Activated CD4-positive, alpha-beta T cell treated with anti-CD3 and anti-CD28 coated beads, Interleukin-2, amount 50 U/mL, for 48 hours (primary cell): ENCODE data around the gene FBXW11.
A peak's percentile ranks its signal among the peaks of the same experiment; 100 is the strongest.
"Not testable (repeated sequence)": the region's sequence is repeated elsewhere in the genome, so short reads cannot be mapped to it uniquely, and the experiment has no call there.

ENCODE experiments used
- DNase-seq, 2 experiments: peaks; one replicate each; pipeline ENCODE4 v3.0.0-alpha.2; 2020

FBXW11 gene

DNA sequence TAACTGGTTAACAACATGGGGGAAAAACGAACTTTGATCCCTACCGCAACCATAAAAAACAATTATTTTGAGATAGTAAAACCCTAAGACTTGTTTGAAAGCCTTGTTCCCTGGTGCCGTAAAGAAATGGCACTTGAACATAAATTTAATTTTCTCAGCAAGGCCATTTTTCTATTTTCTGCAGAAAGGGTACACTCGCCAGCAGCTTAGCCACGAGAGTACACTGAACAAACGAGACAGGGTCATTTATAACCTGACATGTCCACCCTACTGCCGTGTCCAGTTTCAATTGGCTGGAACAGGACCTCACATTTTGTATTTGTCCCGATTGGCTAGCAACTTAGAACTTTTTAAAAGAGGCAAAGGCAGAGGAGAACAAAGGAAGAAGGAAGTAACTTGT lies 26.8 kb downstream of the FBXW11 start:
- DNase-seq: no peak

DNA sequence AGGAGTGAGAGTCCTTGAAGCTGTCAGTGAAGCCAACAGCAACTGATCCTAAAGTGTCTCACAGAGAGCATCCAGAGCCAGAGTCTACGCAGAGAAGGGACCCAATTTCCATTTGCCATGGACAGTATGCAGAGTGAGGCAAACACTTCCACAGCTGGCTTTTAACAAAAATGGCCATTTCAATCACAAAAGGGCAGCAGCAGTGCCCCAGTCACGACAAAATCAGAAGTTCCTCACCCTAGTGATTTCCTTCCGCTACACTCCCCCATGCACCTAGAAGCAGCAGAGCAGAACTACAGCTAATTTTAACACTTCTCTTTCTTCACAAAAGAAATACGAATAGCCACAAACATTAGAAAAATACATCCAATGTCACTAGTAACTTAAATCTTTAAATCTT lies 27.9 kb downstream of the FBXW11 start:
- DNase-seq: no peak

DNA sequence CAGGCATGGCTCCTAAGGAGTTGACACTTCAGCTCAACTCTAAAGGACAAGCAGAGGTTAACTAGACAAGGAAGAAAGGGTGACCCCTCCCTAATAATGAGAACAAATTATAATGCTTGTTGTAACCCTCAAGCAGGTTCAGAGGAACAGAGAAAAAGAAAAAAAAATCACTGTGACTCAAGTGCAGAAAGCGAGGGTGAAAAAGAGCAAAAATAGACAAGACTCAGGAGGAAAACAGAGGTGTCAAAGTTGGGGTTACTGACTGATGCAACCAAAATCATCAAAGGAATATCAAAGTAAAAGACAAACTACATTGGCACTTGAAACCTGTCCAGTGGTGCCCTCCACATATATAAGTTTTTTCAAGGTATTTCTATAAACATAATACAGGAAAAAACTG lies 28.4 kb downstream of the FBXW11 start:
- no peak for DNase-seq

DNA sequence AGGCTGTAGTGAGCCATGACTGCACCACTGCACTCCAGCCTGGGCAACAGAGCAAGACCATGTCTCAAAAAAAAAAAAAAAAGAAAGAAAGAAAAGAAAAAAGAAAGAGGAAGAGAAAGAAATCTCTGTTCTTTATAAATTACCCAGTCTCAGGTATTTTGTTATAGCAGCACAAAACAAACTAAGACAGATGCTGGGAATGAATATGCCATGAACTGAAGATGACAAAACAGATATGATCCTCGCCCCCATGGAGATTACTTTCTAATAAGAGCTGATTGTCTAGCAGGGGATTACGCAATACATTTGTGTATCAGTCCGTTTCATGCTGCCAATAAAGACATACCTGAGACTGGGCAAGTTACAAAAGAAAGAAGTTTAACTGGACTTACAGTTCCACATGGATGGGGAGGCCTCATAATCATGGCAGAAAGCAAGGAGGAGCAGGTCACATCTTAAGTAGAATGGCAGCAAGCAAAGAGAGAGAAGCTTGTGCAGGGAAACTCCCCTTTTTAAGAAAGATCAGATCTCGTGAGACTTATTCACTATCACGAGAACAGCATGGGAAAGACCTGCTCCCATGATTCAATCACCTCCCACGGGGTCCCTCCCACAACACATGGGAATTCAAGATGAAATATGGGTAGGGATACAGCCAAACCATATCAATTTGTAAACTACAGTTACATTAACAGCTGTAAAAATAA lies 29.0 kb downstream of the FBXW11 start:
- DNase-seq: not testable (repeated sequence)

DNA sequence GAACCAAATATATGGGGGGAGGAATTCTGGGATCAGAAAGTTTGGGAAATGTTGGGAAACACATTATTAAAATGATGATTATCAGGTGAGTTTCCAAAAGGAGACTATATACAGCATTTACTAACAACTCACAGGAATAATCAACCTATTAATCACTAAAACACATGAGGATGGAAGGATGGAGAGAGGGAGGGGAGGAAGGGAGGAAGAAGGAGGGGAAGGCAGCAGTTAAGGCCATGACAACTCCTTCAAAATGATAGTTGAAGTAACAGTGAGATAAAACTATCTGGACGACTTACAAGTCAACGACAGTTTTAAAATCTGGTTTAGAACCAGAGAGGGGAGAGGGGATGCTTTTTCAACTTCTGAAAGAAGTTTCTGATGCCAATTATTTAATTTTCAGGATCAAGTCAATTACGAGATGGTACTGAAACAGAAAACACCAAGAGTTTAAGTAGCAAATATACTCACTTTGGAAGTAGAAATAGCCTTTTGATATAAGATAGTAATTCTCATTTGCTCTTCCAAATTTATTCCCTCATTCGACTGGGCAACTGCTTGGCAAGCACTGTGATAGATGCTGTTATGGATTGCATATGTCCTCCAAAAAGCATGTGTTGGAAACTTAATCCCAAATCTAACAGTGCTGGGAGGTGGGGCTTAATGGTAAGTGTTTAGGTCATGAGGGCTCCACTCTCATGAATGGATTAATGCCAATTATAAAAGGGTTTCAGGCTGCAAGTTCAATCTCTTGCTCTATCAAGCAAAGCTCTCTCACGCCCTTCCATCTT lies 30.4 kb downstream of the FBXW11 start:
- no peak for DNase-seq

DNA sequence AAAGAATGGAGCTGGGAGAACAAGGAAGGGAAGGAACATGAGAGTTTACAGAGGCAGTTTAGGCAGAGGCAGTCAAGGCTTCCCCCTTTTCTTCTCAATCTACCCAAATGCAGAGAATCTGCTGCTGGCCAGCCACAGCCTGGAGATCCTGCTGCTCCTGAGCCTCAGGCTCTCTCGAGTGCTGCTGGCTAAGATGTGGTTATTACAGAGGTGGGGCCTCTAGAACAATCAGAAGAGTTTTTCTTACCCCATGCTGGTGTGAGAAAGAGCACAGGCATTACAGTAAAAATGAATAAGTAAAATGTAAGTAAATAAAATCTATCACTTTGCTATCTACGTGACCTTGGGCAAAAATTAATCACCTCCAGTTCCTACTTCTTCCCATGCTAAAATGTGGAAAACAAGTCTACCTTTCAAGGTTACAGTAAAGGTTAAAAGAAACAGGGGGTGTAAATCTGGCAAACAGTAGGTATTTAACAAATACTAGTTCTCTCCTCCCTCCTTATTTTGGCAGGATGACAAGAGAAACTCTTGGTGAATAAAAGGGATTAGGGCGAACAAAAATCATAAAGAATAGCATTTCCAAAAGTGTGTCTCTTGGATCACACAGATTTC lies 31.1 kb downstream of the FBXW11 start:
- no peak for DNase-seq

DNA sequence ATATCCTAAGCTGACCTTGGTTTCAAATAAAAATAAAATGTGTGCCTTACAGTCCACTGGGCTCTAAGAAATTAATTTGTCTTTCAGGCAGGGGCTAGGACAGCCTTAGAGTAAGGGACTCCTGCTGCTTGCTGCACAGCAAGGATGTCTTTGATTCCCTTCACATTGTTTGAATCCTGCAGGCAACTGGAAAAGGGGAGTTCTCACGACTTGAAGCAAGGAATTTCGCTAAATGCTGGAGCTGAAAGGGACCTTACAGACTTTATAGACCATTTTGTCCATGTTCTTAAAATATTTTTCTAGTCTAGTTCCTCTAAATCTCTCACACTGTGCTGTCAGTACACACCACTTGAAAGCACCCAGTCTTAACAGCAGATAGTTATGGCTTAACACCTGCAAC lies 35.6 kb downstream of the FBXW11 start:
- DNase-seq: no peak

DNA sequence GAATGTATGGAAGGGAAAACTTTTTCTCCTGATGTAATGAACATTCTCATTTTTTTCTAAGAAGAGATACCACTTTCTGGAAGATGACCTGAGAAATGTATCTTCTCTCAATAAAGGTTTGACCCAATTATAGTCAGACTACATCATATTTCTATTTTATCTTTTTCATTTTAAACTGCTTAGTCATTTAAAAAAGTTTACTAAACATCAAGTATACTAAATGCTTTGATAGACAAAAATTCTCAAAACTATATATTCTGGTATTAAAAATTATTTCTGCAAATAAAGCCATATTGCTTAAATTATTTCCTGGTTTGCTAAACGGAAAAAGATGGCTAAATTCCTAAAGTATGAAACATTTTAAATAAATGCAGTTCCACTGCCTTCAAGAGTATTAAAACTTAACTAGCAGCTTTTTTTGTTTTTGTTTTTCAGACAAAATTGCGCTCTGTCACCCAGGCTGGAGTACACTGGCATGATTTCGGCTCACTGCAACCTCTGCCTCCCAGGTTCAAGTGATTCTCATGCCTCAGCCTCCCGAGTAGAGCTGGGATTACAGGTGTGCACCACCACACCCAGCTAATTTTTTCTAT lies 37.1 kb downstream of the FBXW11 start:
- DNase-seq: no peak

DNA sequence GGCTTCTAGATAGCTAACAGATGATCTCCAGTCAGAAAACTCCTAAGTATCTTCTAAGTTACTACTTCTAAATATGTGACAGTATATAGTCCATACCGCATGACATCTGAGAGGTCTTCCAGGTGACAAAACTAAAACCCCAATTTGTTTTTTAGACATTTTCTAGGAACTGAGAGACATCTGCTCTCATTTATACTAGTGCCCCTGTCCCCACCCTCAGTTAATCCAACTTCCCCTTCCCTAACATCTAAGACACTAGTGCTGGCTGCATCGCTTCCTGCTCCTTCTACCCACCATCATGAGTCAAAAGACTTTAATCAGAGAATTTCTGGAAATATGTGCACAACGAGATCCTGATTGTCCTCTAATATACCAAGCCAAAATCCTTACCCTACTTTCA lies 37.9 kb downstream of the FBXW11 start:
- DNase-seq: no peak

DNA sequence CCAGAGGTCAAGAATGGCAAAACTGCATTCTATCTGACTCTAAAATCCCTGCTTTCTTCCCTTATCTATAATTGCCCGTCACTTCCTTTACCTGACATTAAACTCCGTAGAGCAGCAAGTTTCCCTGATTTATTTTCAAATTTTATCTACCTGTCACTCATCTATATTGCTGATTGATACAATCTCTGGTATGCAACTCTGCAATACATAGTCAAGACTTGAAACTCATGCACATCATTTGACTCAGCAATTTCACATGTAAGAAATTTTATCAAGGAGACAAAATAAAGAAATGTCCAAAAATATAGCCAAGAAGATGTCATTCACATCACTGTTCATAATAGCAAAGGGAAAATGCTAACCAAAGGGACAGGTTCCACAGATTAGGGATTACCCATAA lies 39.5 kb downstream of the FBXW11 start:
- DNase-seq: no peak

DNA sequence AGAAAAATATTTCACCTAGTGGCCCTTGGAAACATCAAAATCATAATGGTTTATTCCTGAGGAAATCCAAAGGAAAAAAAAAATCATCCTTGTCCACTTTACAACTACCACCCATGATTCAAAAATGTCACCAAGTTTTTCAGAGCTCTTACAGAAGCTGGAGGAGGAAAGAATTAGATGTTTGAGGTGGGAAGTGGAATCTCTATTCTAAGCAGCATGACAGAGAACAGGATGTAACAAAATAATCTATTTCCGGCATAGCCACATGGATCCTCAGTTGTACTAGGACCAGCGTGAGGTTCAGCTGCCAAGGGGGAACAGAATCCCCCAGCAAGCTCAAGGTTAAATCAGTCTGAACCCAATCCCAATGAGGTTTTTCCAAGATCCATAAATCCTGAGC lies 40.2 kb downstream of the FBXW11 start:
- no peak for DNase-seq

DNA sequence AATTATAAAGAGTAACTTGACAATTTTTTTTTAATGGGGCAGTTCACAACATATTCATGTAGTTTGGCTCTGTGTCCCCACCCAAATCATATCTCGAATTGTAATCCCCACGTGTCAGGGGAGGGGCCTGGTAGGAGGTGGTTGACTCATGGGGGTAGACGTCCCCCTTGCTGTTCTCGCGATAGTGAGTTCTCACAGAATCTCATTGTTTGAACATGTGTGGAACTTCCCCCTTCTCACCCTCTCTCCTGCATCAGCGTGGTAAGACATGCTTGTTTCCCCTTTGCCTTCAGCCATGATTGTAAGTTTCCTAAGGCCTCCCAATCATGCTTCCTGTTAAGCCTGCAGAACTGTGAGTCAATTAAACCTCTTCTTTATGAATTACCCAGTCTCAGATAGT lies 40.7 kb downstream of the FBXW11 start:
- peak; percentile 22 to 36 for DNase-seq

DNA sequence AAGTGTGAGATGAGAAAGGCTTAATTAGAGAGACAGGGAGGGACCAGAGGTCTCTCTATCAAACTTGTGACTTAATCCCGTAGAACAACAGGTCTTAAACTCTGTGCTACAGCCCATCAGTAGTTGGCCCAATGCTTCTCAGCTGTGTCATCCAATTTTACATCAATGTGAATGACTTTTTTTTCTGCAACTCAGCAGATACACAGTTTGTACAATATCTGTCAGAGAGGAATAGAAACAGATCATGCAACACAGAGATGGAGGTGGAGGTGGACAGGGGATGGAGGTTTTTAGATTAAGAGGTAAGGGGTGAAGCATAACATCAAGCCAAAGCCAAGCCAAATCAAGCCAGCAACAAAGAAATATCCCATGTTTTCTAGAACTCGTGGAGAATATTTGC lies 43.0 kb downstream of the FBXW11 start:
- no peak for DNase-seq

DNA sequence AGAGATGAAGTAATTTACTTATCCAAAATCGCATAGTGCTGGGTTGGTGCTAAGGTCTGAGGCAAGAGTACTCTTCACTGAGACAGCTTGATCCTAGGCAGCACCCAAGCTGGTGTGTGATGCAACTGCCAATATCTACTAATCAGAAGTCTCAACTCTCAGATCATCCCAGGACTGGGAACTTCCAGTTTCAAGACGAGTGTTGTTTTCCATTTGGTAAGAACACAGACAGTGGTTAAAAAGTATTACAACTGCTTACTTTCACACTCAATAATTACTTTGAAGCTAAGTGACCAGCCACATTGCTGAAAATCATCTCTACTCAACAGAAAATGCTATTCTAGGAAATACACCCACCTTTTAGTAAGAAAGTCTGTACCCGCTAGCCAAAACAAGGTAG lies 45.3 kb downstream of the FBXW11 start:
- DNase-seq: peak; percentile 32 to 54

DNA sequence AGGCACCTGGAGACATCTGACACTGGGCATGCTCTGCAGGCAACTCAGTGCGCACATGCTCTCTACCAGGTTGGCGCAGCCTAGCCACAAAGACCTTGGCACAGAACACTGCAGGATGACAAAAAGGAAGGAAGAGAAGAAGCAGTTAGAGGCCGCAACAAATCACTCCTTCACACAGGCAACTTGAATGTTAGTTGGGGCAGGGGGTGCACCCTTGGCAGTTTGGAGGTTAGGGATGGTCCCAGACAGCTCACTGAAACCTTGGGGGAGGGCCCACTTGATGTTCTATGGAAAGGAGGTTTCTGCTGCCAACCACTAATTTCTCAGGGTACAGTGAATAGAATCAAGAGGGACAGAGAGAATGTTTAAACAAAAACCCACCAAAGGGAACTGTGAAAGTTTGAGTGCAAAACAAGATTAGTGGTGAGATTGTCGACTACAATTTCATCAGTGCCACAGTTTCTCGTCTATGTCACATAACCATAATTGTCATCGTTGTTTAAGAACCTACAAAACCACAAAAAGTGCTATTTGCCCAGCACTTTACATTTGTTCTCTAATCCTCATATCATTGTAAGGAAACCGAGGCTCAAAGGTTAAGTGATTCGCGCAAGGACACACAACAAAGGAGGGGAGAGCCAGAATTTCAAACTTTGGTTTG lies 48.7 kb downstream of the FBXW11 start:
- DNase-seq: peak; percentile 67 to 77

DNA sequence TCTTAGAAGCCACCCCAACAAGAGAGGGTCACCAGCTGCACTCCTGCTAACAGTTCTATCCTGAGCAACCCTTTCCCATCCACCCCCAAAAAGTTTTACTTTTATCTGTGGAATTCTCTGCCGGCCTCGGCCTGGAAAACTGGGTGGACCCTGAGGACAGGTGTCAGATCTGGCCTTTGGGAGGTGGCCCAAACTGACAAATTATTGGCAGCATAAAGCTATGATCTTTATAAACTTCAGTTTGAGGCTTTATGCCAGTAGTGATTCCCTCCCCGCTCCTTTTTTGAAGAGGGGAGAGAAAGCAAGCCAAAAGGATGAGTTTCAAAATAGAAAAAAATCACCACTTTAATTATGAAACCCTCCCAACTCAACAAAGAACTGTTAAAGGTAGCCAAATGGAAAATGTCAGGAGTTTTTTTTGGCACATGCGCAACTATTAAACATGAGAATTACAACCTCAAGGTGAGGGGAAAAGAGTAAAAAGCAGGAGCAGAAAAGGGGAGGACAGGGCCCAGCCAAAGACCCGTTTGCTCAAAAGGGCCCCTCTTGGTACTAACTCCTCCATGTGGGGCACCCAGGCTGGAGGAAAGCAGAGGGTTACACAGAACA lies 49.4 kb downstream of the FBXW11 start:
- DNase-seq: no peak

DNA sequence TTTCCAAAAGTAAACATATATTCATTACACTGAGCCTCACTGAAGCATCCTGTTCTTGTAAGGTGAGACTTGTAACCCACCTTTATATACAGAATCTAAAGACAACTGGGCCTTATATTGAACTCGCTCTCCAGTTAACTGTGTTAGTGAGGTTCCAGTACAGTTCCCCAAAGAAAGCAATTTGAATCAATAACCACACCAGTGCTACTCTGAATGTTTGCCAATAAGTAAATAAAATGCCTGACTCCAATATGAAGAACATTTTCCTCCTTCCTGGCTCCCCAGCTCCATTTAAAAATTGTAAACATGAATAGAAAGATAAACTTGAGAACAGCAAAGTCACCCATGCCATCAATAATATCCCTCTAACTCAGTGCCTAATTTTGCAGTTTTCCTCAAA lies 50.1 kb downstream of the FBXW11 start:
- no peak for DNase-seq

DNA sequence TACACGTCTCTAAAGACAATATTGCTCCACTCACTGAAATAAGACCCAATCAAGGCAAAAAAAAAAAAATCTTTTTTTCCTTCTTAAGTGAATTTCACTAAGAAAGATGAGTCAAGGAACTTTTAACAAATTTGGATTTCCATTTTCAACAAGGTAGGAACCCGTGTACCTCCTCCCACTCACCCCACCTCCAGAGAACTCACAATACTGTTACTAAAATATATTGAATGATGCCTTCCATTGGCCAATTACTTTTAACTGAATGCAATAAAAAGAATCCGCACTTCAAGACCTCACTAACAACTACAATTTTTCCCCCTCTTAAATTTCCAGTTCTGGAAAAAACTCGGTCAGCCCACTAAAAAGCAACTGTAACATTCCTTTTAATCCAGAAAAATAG lies 50.7 kb downstream of the FBXW11 start:
- DNase-seq: no peak

DNA sequence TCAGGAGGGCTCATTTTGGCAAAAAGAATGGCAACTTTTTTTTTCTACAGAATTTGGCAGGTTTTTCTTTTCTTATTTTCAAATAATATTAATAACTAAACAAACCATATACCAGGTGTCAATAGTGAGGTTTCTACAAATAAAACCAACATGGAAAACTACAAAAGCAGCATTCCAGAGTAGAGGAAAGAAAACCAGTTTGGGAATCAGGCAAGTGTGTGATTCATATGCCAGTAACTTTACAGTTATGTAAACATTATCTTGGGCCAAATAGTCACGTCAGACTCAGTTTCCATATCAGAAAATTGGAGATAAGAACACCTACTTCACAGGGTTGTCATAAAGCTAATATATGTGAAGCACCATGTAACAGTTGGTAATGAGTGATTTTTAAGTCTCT lies 51.7 kb downstream of the FBXW11 start:
- no peak for DNase-seq

DNA sequence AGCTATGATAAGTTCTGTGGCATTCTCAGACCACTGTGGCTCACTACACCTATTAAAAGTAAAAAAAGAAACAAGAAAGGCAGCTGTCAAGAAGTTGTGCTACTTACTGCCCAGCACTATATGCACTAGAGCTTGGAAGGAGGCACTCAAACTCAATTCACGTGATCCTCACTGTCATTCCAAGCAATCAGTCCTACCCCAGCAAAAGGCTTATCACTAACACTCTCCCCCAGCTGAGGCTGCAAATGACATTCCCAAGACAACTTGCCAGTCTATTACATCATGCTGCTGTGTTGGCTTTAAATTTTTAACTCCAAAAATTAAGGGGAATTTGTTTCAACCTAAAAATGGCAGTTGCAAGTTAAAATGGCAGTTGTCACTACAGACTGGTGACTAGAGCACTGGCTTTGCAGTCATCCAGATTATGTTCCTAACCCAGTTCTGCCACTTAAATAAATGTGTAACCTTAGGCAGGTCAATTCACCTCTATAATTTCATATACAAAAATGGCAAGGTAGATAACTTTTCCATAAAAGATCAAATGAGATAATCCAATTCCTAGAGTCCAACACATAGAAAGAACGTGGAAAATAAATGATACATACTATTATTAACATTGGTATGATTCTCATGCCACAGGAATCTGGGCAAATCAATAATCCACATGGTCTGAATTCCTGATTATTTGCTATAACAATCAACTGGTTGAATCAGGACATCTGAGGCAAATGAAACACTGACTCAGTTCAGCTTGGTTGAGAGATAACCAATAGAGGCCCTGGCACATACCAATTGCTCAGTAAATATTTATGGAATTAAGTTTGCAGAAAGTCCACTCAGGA lies 52.4 kb downstream of the FBXW11 start:
- DNase-seq: no peak

DNA sequence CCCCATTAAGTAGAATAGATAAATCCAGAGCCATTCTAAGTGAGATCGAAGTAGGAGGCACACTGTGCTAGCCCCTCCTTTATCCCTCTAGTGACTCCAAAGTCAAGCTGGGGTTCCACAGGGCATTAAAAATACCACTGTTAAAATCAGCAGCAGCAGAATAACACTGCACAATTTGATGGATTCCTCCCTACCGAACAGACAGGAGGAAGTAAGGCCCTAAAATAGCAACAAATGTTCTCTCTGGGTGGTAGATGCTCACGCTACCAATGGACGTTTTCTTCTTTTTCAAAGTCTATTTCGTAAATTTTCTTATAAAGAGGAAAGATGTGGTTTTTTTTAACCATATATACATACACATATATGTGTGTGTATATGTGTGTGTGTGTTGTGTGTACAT lies 54.4 kb downstream of the FBXW11 start:
- no peak for DNase-seq

DNA sequence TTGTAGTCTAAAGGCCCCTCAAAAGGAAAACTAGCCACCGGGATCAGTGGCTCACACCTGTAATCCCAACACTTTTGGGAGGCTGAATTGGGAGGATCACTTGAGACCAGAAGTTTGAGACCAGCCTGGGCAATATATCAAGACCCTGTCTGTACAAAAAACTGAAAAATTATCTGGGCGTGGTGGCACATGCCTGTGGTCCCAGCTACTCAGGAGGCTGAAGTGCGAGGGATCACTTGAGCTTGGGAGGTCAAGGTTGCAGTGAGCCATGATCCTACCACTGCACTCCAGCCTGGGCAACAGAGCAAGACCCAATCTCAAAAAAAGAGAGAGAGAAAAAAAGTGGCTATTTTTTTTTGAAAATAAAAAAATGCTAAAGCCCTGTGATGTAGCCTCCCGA lies 55.2 kb downstream of the FBXW11 start:
- no peak for DNase-seq
